RWPE2 (cell line): ENCODE results near the gene SPTB.

Experiments used
- ATAC-seq: fragments of 200-7000 bp; cut with Tn5 transposase; 3 replicates; pipeline ENCODE4 v1.9.1; 2021; ENCODE audit warnings: low read depth
- DNase-seq: peaks from one replicate; pipeline ENCODE4 v3.0.0-alpha.2; 2020; ENCODE audit warnings: low spot score
- H3K27ac ChIP-seq: fragments of 450-650 bp; 2 replicates; pipeline ENCODE4 v1.5.1; 2017; ENCODE audit warnings: mild to moderate bottlenecking; ENCODE audit not compliant: poor library complexity, severe bottlenecking
- H3K27me3 ChIP-seq: fragments of 250-450 bp; sonication (Bioruptor Pico); 2 replicates; pipeline ENCODE4 v1.5.1; 2021; ENCODE audit warnings: mild to moderate bottlenecking, moderate library complexity; ENCODE audit not compliant: insufficient read depth, poor library complexity, severe bottlenecking
- H3K36me3 ChIP-seq: fragments of 250-450 bp; sonication (Bioruptor Pico); 2 replicates; pipeline ENCODE4 v1.5.1; 2020; ENCODE audit warnings: low read depth, mild to moderate bottlenecking, moderate library complexity
- H3K4me1 ChIP-seq: fragments of 250-450 bp; sonication (Bioruptor Pico); 2 replicates; pipeline ENCODE4 v1.5.1; 2021; ENCODE audit warnings: mild to moderate bottlenecking, moderate library complexity; ENCODE audit not compliant: insufficient read depth, poor library complexity, severe bottlenecking
- H3K4me3 ChIP-seq: fragments of 250-450 bp; sonication (Bioruptor Pico); 2 replicates; pipeline ENCODE4 v1.5.1; 2021; ENCODE audit warnings: mild to moderate bottlenecking, moderate library complexity; ENCODE audit not compliant: severe bottlenecking
- H3K9me3 ChIP-seq: fragments of 250-450 bp; sonication (Bioruptor Pico); 2 replicates; pipeline ENCODE4 v1.5.1; 2021; ENCODE audit warnings: mild to moderate bottlenecking, moderate library complexity; ENCODE audit not compliant: severe bottlenecking
- TF ChIP-seq, protein P1 (sequence below): fragments of 450-650 bp; IDR thresholded peaks from one replicate; pipeline ENCODE4 v1.5.1; 2017; ENCODE audit warnings: mild to moderate bottlenecking, moderate library complexity; ENCODE audit not compliant: poor library complexity, severe bottlenecking

Gene SPTB

DNA sequence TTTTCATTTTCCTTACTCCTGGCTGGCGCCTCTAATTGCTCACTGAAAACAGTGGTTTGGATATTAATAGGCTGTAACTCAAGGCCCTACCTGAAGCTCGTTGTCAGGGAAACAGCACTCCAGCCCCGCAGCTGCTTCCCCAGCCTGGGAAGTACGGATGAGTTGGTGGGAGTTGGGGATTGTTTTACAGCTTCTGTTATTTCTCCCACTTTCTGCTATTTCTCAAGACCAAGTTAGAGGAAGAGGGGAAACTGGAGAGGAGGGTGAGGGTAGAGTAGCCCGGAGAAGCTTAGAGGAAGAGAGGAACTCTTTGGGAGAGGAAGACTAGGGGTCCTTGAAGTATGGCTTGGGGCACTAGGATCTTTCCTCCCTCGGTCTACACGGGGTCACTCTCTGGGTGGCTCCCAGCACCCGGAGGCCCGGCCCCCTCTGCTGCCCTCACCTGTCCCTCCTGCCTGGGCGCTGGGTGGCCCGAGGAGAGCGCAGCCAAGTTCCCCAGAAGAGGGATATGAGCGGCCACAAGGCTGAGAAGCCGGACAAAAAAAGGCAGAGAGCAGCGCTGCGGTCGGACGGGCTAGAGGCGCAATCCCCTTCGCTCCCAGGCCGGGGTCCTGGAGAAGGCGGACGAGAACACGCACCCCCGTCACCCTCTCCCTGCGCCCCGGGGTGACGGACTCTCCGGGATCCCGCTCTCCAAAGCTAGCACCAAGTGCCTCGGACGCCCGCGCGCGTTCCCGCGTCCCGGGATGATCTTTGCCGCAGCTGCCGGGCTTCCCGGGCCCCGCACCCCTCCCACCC lies 671 bp downstream of the SPTB start:
- H3K9me3 ChIP-seq: no peaks in the 10 kb centered on the region
- peaks cover 75% of the 10 kb centered on the region for H3K27me3 ChIP-seq
- peak overlapping the region; percentile 33 for H3K4me3 ChIP-seq
- TF ChIP-seq, protein P1, sequence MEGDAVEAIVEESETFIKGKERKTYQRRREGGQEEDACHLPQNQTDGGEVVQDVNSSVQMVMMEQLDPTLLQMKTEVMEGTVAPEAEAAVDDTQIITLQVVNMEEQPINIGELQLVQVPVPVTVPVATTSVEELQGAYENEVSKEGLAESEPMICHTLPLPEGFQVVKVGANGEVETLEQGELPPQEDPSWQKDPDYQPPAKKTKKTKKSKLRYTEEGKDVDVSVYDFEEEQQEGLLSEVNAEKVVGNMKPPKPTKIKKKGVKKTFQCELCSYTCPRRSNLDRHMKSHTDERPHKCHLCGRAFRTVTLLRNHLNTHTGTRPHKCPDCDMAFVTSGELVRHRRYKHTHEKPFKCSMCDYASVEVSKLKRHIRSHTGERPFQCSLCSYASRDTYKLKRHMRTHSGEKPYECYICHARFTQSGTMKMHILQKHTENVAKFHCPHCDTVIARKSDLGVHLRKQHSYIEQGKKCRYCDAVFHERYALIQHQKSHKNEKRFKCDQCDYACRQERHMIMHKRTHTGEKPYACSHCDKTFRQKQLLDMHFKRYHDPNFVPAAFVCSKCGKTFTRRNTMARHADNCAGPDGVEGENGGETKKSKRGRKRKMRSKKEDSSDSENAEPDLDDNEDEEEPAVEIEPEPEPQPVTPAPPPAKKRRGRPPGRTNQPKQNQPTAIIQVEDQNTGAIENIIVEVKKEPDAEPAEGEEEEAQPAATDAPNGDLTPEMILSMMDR: no peak
- DNase-seq (no peak), ATAC-seq (peak; percentile 24)
- H3K36me3 ChIP-seq: no peaks in the 10 kb centered on the region
- no peak overlapping the region for H3K27ac ChIP-seq
- no peaks in the 10 kb centered on the region for H3K4me1 ChIP-seq

DNA sequence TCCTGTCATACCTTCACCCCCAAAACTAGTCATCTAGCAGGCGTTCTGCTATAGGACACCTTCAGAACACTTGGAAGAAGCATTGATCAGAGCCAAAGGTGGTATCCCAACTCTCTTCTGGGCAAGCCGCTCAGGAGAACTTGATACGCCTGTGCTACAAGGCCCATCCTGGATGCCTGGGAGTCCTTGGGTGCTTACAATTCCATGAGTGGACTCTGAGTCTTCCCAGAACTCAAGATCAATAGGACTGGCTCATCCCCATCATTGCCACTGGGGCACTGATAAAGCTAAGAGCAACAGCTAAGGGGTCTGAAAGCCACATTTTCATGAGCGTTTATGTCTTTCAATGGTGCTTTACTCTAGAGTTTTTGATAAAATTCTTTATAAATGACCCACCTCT lies 1.9 kb downstream of the SPTB start:
- TF ChIP-seq, protein P1: no peak
- no peaks in the 10 kb centered on the region for H3K36me3 ChIP-seq
- peaks cover 63% of the 10 kb centered on the region for H3K27me3 ChIP-seq
- no peaks in the 10 kb centered on the region for H3K4me1 ChIP-seq
- ATAC-seq (no peak), DNase-seq (no peak)
- H3K27ac ChIP-seq: no peak overlapping the region
- H3K4me3 ChIP-seq: no peak overlapping the region
- H3K9me3 ChIP-seq: no peaks in the 10 kb centered on the region

DNA sequence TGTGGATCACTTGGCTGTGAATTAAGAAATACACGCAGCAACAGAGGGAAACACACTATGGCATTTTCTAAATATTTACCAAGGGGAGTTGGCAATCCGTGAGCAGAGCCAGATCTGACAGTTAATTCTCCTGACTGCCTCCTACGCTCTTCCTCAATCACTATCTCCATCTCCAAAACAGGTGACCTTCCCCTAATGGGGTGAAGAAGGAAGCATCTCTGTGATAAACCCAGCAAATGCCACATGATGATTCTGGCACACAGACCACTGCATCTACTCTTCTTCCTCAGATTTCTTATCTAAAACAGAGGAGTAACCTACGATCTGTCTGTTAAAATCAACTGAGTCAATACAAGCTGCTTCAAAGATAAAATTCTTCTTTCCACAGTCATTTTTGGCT lies 4.4 kb downstream of the SPTB start:
- DNase-seq: no peak
- no peak overlapping the region for H3K27ac ChIP-seq
- peaks cover 41% of the 10 kb centered on the region for H3K27me3 ChIP-seq
- TF ChIP-seq, protein P1: no peak
- H3K36me3 ChIP-seq: no peaks in the 10 kb centered on the region
- no peak for ATAC-seq
- H3K9me3 ChIP-seq: no peaks in the 10 kb centered on the region
- no peaks in the 10 kb centered on the region for H3K4me1 ChIP-seq
- no peak overlapping the region for H3K4me3 ChIP-seq

DNA sequence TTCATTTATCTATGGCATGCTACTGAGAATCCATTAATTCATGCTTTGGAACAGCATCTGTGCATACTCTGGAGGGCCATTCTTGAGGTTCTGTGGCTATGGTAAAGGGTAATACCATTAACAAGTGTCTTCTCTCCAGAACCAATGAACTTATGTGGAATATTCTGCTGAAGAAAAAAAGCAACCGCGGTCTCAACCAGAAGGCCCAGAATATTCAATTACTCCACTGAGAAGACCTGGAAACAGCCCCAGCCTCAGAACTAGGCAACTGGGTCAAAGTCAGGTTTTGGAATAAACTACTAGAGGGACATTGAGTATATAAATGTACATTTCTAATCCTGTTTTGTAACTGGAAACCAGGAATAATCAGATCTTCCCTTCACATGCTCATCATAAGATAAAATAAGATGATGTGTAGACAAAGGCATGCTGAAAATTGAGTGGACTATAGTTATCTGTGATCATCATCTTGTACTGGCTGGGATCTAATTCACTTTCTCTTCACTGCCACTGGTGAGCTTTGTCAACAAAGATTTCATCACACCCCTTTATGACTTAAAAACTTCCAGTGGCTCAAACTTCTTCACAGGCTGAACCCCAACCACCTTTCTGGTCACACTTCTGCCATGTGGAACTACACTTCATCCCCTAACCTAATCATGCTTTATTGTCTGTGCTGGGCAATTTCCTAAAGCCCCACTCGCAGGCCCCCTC lies 6.0 kb downstream of the SPTB start:
- H3K36me3 ChIP-seq: no peaks in the 10 kb centered on the region
- H3K27me3 ChIP-seq: peaks cover 32% of the 10 kb centered on the region
- DNase-seq (no peak), ATAC-seq (no peak; the same call in 2 of the 3 replicates)
- no peaks in the 10 kb centered on the region for H3K9me3 ChIP-seq
- TF ChIP-seq, protein P1: no peak
- H3K4me1 ChIP-seq: no peaks in the 10 kb centered on the region
- no peak overlapping the region for H3K4me3 ChIP-seq
- H3K27ac ChIP-seq: no peak overlapping the region
